DLD1 (cell line): ENCODE results near the gene ZCCHC17.

ENCODE experiments used
- in situ Hi-C: cut with HindIII; loops from 2 replicates; pipeline ENCODE4 v1.10.0; 2017; ENCODE audit warnings: low sequenced_read_pairs

The ZCCHC17 gene

GRCh38 chr1:31366796-31367195, 70.0 kb downstream of the ZCCHC17 start:
- in situ Hi-C loops, result loop anchor here (25.0 kb wide), 1 partner anchor 104 kb away; no protein-coding TSS in a partner anchor

GRCh38 chr1:31368611-31369107, 71.8 kb downstream of the ZCCHC17 start:
- in situ Hi-C loops, result loop anchor here (25.0 kb wide), 1 partner anchor 106 kb away; no protein-coding TSS in a partner anchor

GRCh38 chr1:31370021-31370420, 73.2 kb downstream of the ZCCHC17 start:
- in situ Hi-C loops, result loop anchor here (25.0 kb wide), 1 partner anchor 108 kb away; no protein-coding TSS in a partner anchor

- in situ Hi-C loops, result loop anchor here (25.0 kb wide), 1 partner anchor 108 kb away; no protein-coding TSS in a partner anchor
Measured at GRCh38 chr1:31370565-31370964, 73.7 kb downstream of the ZCCHC17 start.

- in situ Hi-C loops, result loop anchor here (25.0 kb wide), 1 partner anchor 109 kb away; no protein-coding TSS in a partner anchor
Measured at GRCh38 chr1:31371121-31371959, 74.5 kb downstream of the ZCCHC17 start.

GRCh38 chr1:31372051-31372450, 75.2 kb downstream of the ZCCHC17 start:
- in situ Hi-C loops, result loop anchor here (25.0 kb wide), 1 partner anchor 110 kb away; no protein-coding TSS in a partner anchor

GRCh38 chr1:31372751-31373055, 75.9 kb downstream of the ZCCHC17 start:
- in situ Hi-C loops, result loop anchor here (25.0 kb wide), 1 partner anchor 110 kb away; no protein-coding TSS in a partner anchor

GRCh38 chr1:31373056-31373896, 76.4 kb downstream of the ZCCHC17 start, which contains the start of gene FABP3:
Gene FABP3 (minus strand): TSS chr1:31373076. CDS start chr1:31373014, 62 bp downstream.
- in situ Hi-C loops, result loop anchor here (25.0 kb wide), 1 partner anchor 111 kb away; no protein-coding TSS in a partner anchor

GRCh38 chr1:31373897-31374486, 77.2 kb downstream of the ZCCHC17 start:
- in situ Hi-C loops, result loop anchor here (25.0 kb wide), 1 partner anchor 112 kb away; no protein-coding TSS in a partner anchor

GRCh38 chr1:31374511-31375196, 77.8 kb downstream of the ZCCHC17 start:
- in situ Hi-C loops, result loop anchor here (25.0 kb wide), 1 partner anchor 112 kb away; no protein-coding TSS in a partner anchor

- in situ Hi-C loops, result no loop called here
Measured at GRCh38 chr1:31376375-31377134, 79.7 kb downstream of the ZCCHC17 start.

- in situ Hi-C loops, result no loop called here
Measured at GRCh38 chr1:31377364-31377863, 80.6 kb downstream of the ZCCHC17 start.

GRCh38 chr1:31378001-31378400, 81.2 kb downstream of the ZCCHC17 start:
- in situ Hi-C loops, result no loop called here

GRCh38 chr1:31380181-31380580, 83.3 kb downstream of the ZCCHC17 start:
- in situ Hi-C loops, result no loop called here

GRCh38 chr1:31381394-31382294, 84.8 kb downstream of the ZCCHC17 start:
- in situ Hi-C loops, result no loop called here

- in situ Hi-C loops, result no loop called here
Measured at GRCh38 chr1:31382379-31382989, 85.7 kb downstream of the ZCCHC17 start.

- in situ Hi-C loops, result no loop called here
Measured at GRCh38 chr1:31383967-31384366, 87.1 kb downstream of the ZCCHC17 start.
